Measurements from ENCODE around the gene BZW1. TPM values are rescaled to one million over a fixed set of nuclear protein-coding genes. Genes with fewer than 3 reads are reported as not detected.

Gene BZW1
- total RNA-seq, 2 experiments from 2014 or later: 201 to 214 TPM

DNA sequence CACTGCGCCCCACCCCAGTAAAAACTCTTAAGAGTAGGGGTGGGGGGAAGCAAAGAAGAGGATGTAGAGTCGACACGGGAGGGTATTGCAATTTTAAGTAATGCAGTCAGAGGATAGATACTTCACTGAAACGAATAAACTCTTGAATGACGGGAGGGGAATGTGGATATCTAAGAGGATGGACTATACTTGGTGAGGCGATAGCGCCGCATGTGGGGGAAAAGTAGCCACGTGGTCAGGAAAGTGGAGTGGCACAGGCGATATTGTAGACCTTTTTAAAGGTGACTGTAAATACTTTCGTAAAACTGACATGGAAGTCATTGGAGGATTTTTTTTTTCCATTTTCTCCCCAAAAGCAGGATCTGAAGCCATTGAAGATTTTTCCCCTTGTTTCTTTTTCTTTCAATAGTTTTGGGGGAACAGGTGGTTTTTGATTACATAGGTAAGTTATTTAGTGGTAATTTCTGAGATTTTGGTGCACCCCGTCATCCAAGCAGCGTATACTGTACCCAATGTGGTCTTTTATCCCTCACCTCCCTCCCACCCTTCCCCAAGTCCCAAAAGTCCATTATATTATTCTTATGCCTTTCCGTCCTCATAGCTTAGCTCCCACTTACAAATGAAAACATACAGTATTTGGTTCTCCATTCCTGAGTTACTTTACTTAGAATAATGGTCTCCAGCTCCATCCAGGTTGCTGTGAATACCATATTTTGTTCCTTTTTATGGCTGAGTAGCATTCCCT is 39.0 kb downstream of the BZW1 start:
- Mint-ChIP-seq H3K36me3 (ENCODE audit: low read depth) (peaks cover 46% of the 10 kb centered on the region), H3K27me3 (no peaks in the 10 kb centered on the region), H3K4me3 (no peak overlapping the region), H3K4me1 (no peaks in the 10 kb centered on the region), H3K27ac (peak overlapping the region; percentile 22), H3K9me3 (no peaks in the 10 kb centered on the region)
- no peak for DNase-seq
- POLR2A ChIA-PET: interaction anchor here (1.1 kb wide), 1 partner anchor 8 kb away, joined by 3 read pairs; no protein-coding TSS in a partner anchor
- CTCF ChIA-PET: interaction anchor here (1.0 to 2.4 kb wide), 3 partner anchors 8 to 19 kb away, joined by 3 to 13 read pairs (median 3); no protein-coding TSS in a partner anchor

DNA sequence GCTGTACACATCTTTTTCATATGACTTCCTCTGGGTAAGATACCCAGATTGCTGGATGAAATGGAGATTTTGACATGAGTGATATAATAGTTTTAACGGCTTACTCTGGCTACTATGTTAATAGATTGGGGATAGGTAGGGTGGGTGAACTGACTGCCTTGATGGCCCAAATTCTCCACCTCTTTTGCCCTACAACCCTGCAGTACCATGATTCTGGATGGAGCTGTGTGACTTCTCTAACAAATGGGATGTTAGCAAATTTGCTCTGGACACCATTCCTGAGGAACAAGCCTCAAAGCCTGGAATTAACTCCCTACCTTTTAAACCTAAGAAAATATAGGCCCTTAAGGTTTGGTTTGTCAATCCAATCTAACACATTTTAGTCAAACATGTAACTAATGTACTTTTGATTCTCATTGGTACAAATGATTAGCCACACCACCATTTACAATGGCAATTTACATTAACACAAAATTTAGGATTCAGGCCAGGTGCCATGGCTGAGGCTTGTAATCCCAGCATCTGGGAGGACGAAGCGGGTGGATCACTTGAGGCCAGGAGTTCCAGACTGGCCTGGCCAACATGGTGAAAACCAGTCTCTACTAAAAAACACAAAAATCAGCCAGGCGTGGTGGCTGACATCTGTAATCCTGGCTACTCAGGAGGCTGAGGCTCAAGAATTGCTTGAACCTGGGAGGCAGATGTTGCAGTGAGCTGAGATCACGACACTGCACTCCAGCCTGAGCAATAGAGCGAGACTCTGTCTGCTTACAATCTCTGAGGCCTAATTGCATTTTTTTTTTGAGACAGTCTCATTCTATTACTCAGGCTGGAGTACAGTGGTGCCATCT is 39.9 kb downstream of the BZW1 start:
- no peaks in the 10 kb centered on the region for H3K9me3 Mint-ChIP-seq
- CTCF ChIA-PET: interaction anchor here (0.6 to 1.2 kb wide), 3 partner anchors 10 to 428 kb away, joined by 3 read pairs; partner anchors contain the start of gene CLK1
- no peaks in the 10 kb centered on the region for H3K27me3 Mint-ChIP-seq
- peaks cover 52% of the 10 kb centered on the region for H3K36me3 Mint-ChIP-seq (ENCODE audit: low read depth)
- no peak overlapping the region for H3K4me3 Mint-ChIP-seq
- DNase-seq: no peak
- POLR2A ChIA-PET: no interaction called here
- H3K4me1 Mint-ChIP-seq: peaks cover 5% of the 10 kb centered on the region
- H3K27ac Mint-ChIP-seq: no peak overlapping the region

DNA sequence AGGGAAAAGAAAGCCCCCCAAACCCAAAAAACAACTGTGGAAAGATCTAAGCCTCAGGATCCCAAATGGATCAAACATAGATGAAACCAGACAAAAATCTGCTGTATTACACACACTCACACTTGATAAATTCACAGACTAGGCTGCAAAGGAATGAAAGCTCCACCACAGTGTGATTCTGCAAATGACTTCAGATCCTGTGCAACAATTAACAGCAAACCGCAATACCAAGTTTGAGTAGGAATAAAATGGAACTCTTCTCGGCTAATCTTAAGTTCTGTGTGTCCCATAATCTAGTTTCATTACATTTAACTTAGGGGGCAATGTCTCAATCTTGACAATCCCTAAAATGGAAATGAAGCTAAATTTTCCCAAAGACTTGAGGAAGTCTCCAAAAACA is 40.9 kb downstream of the BZW1 start:
- peaks cover 62% of the 10 kb centered on the region for H3K36me3 Mint-ChIP-seq (ENCODE audit: low read depth)

DNA sequence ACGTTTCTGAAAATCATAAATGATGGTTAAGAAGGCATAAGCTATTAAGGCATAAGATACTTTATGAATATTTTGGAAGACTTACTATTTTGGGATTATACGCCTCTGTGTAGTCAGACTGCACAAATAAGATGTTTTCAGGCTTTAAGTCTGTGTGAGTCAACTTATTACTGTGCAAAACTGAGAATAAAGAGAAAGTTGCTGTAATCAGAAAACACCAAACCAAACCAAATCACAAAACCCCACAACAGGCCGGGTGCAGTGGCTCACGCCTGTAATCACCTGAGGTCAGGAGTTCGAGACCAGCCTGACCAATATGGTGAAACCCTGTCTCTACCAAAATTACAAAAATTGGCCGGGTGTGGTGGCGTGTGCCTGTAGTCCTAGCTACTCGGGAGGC is 45.1 kb downstream of the BZW1 start:
- Mint-ChIP-seq H3K4me3 (no peak overlapping the region), H3K27me3 (no peaks in the 10 kb centered on the region), H3K36me3 (ENCODE audit: low read depth) (peaks cover 84% of the 10 kb centered on the region), H3K9me3 (no peaks in the 10 kb centered on the region), H3K27ac (no peak overlapping the region), H3K4me1 (peaks cover 42% of the 10 kb centered on the region)
- DNase-seq: no peak
- ChIA-PET CTCF (interaction anchor here (1.1 to 2.6 kb wide), 3 partner anchors 8 to 41 kb away, joined by 3 to 13 read pairs (median 3); no protein-coding TSS in a partner anchor), POLR2A (no interaction called here)

More for the DNA sequence above, 40.9 kb downstream of the BZW1 start:
- Mint-ChIP-seq H3K9me3 (no peaks in the 10 kb centered on the region), H3K4me3 (no peak overlapping the region), H3K4me1 (peaks cover 8% of the 10 kb centered on the region), H3K27ac (no peak overlapping the region), H3K27me3 (no peaks in the 10 kb centered on the region)
- ChIA-PET CTCF (interaction anchor here (0.6 to 1.0 kb wide), 4 partner anchors 11 to 151 kb away, joined by 3 read pairs; partner anchors contain the start of gene CLK1), POLR2A (no interaction called here)
- DNase-seq: no peak

DNA sequence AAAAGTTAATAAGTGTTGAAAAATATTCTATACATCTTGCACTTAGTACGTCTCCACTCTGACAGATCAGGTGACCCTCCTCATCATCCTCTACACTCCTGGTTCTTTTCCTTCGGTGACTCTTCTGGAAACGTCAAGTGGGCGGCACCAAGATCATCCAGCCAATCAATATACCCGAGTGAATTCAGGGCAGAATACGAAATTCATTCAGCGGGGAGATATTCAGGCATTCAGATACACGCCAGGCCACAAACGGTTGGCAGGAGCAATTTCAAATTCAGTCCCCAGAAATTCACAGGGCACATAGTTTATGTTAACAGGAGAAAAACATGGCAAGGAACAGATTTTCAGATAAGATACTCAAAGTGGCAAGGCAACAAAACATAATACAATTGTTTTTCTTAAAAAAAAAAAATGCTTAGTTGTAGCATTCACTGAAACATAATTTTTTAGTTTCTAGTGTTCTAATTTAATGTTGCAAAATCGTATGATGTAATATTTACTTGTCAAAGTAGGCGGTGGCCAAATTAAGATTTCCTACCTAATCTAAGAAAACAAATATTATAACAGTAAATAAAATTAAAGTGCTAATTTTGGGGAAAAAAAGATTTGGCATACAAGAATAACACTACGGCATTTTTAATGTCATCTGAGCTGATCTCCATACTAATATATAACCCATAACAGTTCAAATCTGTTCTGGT is 48.5 kb downstream of the BZW1 start:
- peaks cover 52% of the 10 kb centered on the region for H3K4me1 Mint-ChIP-seq

DNA sequence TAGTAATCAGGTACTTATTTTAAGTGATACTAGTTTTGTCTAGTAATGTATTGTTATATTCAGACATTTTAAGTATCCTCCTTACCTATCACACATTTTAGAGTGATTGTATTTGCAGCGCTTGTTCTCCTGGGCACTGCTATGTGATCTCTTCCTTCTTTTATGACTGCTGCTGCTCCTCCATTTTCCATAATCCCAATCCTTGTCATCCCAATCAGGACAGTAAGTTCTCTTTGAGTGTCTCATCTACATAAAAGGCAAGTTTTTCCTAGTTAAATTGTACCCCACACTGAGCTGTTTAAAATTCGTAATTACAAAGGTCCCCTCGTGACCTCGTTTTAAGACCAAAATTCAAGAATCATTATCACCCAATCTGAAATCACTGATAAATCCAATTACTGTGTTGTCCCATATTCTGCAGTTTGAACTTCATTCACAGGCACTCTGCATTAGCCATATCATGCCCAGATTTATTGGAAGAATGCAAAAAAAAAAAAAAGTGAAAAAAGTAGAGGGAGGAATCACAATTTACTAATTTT is 50.0 kb downstream of the BZW1 start:
- CTCF ChIA-PET: interaction anchor here (0.7 to 1.1 kb wide), 4 partner anchors 31 to 370 kb away, joined by 3 to 5 read pairs (median 4); no protein-coding TSS in a partner anchor
- peaks cover 49% of the 10 kb centered on the region for H3K4me1 Mint-ChIP-seq

More for the DNA sequence above, 48.5 kb downstream of the BZW1 start:
- POLR2A ChIA-PET: no interaction called here
- CTCF ChIA-PET: interaction anchor here (1.0 to 2.0 kb wide), 4 partner anchors 15 to 41 kb away, joined by 3 to 5 read pairs (median 4); no protein-coding TSS in a partner anchor
- no peaks in the 10 kb centered on the region for H3K9me3 Mint-ChIP-seq
- H3K36me3 Mint-ChIP-seq (ENCODE audit: low read depth): peaks cover 78% of the 10 kb centered on the region
- peak overlapping the region; percentile 81 for H3K27ac Mint-ChIP-seq
- no peaks in the 10 kb centered on the region for H3K27me3 Mint-ChIP-seq
- DNase-seq: peak; percentile 29
- peak overlapping the region; percentile 90 for H3K4me3 Mint-ChIP-seq

GRCh38 chr2:200862532-200863000 is 50.9 kb downstream of the BZW1 start:
- peaks cover 51% of the 10 kb centered on the region for H3K4me1 Mint-ChIP-seq
- H3K27me3 Mint-ChIP-seq: no peaks in the 10 kb centered on the region
- H3K27ac Mint-ChIP-seq: peak overlapping the region; percentile 100
- ChIA-PET POLR2A (interaction anchor here (0.7 kb wide), 1 partner anchor 71 kb away, joined by 6 read pairs; no protein-coding TSS in a partner anchor), CTCF (no interaction called here)
- peak overlapping the region; percentile 90 for H3K4me3 Mint-ChIP-seq
- H3K36me3 Mint-ChIP-seq (ENCODE audit: low read depth): peaks cover 65% of the 10 kb centered on the region
- peak; percentile 75 for DNase-seq
- H3K9me3 Mint-ChIP-seq: no peaks in the 10 kb centered on the region

More for the DNA sequence above, 50.0 kb downstream of the BZW1 start:
- no peaks in the 10 kb centered on the region for H3K27me3 Mint-ChIP-seq
- no peak for DNase-seq
- peak overlapping the region; percentile 100 for H3K27ac Mint-ChIP-seq
- H3K36me3 Mint-ChIP-seq (ENCODE audit: low read depth): peaks cover 70% of the 10 kb centered on the region
- peak overlapping the region; percentile 90 for H3K4me3 Mint-ChIP-seq
- POLR2A ChIA-PET: interaction anchor here (0.7 kb wide), 1 partner anchor 70 kb away, joined by 6 read pairs; no protein-coding TSS in a partner anchor
- H3K9me3 Mint-ChIP-seq: no peaks in the 10 kb centered on the region

DNA sequence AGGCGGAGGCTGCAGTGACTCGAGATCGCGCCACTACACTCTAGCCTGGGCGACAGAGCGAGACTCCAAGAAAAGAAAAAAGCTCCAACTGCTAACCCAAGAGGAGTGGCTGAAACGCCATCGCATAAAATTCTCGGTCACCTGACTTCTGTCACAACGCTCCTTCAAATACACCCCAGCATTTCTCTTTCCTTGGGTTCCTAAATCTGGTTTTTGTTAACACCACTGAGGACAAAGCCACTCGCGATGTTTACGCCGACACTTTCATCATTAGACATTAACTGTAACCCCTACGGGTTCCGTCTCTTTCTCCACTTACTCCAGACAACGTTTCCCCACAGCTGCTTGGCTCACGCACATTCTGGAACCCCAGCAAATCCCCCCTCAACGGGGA is 52.1 kb downstream of the BZW1 start:
- Mint-ChIP-seq H3K27me3 (no peaks in the 10 kb centered on the region), H3K36me3 (ENCODE audit: low read depth) (peaks cover 58% of the 10 kb centered on the region), H3K27ac (peak overlapping the region; percentile 100), H3K9me3 (no peaks in the 10 kb centered on the region), H3K4me1 (peaks cover 44% of the 10 kb centered on the region), H3K4me3 (peak overlapping the region; percentile 90)
- POLR2A ChIA-PET: interaction anchor here (0.8 to 1.8 kb wide), 3 partner anchors 24 to 92 kb away, joined by 3 to 9 read pairs (median 4); partner anchors contain the start of genes NIF3L1 and PPIL3
- peak; percentile 46 for DNase-seq
- CTCF ChIA-PET: interaction anchor here (1.0 to 2.6 kb wide), 10 partner anchors 10 to 588 kb away, joined by 3 to 11 read pairs (median 4); partner anchors contain the start of genes STRADB and TRAK2

DNA sequence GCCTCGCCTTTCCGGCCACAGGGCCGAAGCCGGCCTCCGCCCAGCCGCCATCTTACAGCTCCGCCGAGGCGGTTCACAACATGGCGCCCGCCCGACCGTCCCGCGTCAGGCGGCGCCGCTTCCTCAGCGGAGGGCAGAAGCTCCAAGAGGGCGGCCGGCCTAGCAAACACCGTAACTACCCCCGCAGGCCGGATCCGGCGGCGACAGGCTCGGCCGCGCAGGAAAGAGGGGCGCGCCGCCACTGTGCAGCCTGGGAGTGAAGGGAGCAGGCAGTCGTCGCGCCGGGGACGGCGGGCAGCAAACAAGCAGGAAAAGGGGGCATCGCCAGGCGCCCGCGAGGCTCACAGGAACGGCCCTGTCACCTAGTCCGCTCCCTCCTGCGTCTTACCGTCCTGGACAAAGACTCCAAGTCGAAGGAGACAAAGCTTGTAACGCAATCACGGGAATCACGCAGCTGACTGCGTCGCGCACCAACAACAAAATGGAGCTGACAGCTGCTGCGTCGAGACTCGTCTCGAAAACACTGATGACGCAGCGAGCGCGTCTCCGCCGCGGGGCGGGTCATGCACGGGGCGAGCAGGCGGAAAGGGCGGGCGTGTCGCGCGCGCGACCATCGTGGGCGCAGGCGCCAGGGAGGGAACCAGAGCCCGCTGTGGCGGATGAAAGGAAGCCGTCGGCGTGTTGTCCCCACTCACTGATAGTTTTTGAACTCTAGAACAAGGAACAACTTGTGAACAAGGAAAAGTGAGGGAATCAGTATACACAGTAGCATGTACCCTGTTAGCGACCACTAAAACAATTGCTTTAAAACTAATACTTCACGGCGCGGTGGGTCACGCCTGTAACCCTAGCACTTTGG is 52.7 kb downstream of the BZW1 start, which contains the start of gene CLK1:
CLK1 (minus strand) TSS at position 483 of the 859 bp plus-strand sequence. CDS start 2,796 bp downstream, outside the sequence.
- no peaks in the 10 kb centered on the region for H3K9me3 Mint-ChIP-seq
- ChIA-PET POLR2A (interaction anchor here (0.8 to 1.8 kb wide), 3 partner anchors 23 to 91 kb away, joined by 3 to 9 read pairs (median 4); partner anchors contain the start of genes NIF3L1 and PPIL3), CTCF (interaction anchor here (0.9 to 2.6 kb wide), 14 partner anchors 9 to 587 kb away, joined by 3 to 11 read pairs (median 4); partner anchors contain the start of genes NIF3L1, PPIL3, STRADB and TRAK2)
- H3K4me1 Mint-ChIP-seq: peaks cover 46% of the 10 kb centered on the region
- H3K36me3 Mint-ChIP-seq (ENCODE audit: low read depth): peaks cover 58% of the 10 kb centered on the region
- DNase-seq: peak; percentile 98
- H3K4me3 Mint-ChIP-seq: peak within 1 kb of the TSS; percentile 90
- no peaks in the 10 kb centered on the region for H3K27me3 Mint-ChIP-seq
- H3K27ac Mint-ChIP-seq: peak within 1 kb of the TSS; percentile 100

DNA sequence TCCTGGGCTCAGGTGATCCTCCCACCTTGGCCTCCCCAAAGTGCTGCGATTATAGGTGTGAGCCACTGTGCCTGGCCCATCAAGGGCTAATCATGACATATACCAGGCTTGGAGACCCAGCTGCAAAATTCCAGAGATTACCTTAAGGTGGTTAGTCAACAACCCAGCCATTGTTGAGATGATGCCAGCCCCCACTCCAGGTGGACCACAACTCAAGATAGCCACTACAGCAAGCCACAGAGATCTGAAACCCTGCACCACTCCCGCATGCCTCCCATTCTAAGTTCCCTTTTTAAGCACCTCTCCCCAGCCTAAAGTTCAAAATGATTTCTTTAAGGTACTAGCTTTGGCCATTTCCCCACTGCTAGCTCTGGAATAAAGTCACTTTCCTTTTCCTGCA is 57.3 kb downstream of the BZW1 start:
- peaks cover 34% of the 10 kb centered on the region for H3K4me1 Mint-ChIP-seq
- H3K36me3 Mint-ChIP-seq (ENCODE audit: low read depth): peaks cover 40% of the 10 kb centered on the region
- H3K27me3 Mint-ChIP-seq: no peaks in the 10 kb centered on the region
- no peak overlapping the region for H3K4me3 Mint-ChIP-seq
- ChIA-PET POLR2A (interaction anchor here (0.6 kb wide), 1 partner anchor 20 kb away, joined by 3 read pairs; the partner anchor contains the start of genes NIF3L1 and PPIL3), CTCF (interaction anchor here (0.7 to 1.7 kb wide), 4 partner anchors 9 to 363 kb away, joined by 3 to 5 read pairs (median 4); partner anchors contain the start of genes NIF3L1 and PPIL3)
- peak overlapping the region; percentile 47 for H3K27ac Mint-ChIP-seq
- DNase-seq: no peak
- H3K9me3 Mint-ChIP-seq: no peaks in the 10 kb centered on the region

All from activated CD4-positive, alpha-beta T cell treated with anti-CD3 and anti-CD28 coated beads, Interleukin-2, amount 10 ng/mL, durations not matched to agents 7 days and 5 days (primary cell).